HT-29 (cell line): Measurements from ENCODE around the gene RGS13. TPM values are rescaled to one million over a fixed set of nuclear protein-coding genes. Genes with fewer than 3 reads are reported as not detected.
"Not testable (repeated sequence)": the region's sequence is repeated elsewhere in the genome, so short reads cannot be mapped to it uniquely, and the experiment has no call there.

Experiments
- DNase-seq: peaks from one replicate; pipeline ENCODE4 v3.0.0-alpha.2; 2015; ENCODE audit warnings: low spot score
- total RNA-seq: library from RNA; depleted of rRNA; stranded (reverse); fragments of >200 nt; shearing (Covaris generic); gene quantifications from 2 replicates; pipeline ENCODE4 v1.2.3, GENCODE V29; 2014; rRNA removed

Gene RGS13
- total RNA-seq, 1 experiment from 2014 or later: not detected

GRCh38 chr1:192675716-192676115, 39.8 kb downstream of the RGS13 start:
- DNase-seq: no peak

GRCh38 chr1:192678099-192678498, 42.2 kb downstream of the RGS13 start:
- DNase-seq: no peak

- DNase-seq: no peak
These were observed 46.4 kb downstream of the RGS13 start for GRCh38 chr1:192682335-192682734.

GRCh38 chr1:192683081-192683480, 47.1 kb downstream of the RGS13 start:
- DNase-seq: not testable (repeated sequence)

GRCh38 chr1:192689459-192689858, 53.5 kb downstream of the RGS13 start:
- no peak for DNase-seq

- DNase-seq: no peak
These were observed 55.1 kb downstream of the RGS13 start for GRCh38 chr1:192691041-192691440.

- DNase-seq: no peak
These were observed 60.1 kb downstream of the RGS13 start for GRCh38 chr1:192696082-192696481.

GRCh38 chr1:192697771-192698170, 61.8 kb downstream of the RGS13 start:
- no peak for DNase-seq

GRCh38 chr1:192698731-192699130, 62.8 kb downstream of the RGS13 start:
- DNase-seq: no peak

- peak; percentile 71 for DNase-seq
These were observed 64.9 kb downstream of the RGS13 start for GRCh38 chr1:192700834-192701271.

GRCh38 chr1:192702212-192702902, 66.4 kb downstream of the RGS13 start:
- DNase-seq: peak; percentile 85

GRCh38 chr1:192703283-192704206, 67.6 kb downstream of the RGS13 start:
- no peak for DNase-seq

- DNase-seq: no peak
These were observed 69.6 kb downstream of the RGS13 start for GRCh38 chr1:192705510-192705909.

- no peak for DNase-seq
These were observed 71.0 kb downstream of the RGS13 start for GRCh38 chr1:192706936-192707335.

GRCh38 chr1:192707978-192708547, 72.1 kb downstream of the RGS13 start:
- DNase-seq: no peak

GRCh38 chr1:192709544-192709943, 73.6 kb downstream of the RGS13 start:
- no peak for DNase-seq

Other genes starting within 250 kb of the RGS13 start
- gene RGS1, start 60.4 kb upstream of the RGS13 start, total RNA-seq: not detected in 2 replicates
- 10.4 and 10.5 TPM in 2 replicates for gene RGS2, start 172.9 kb downstream of the RGS13 start, total RNA-seq